GM18508 (cell line): ENCODE measurements around the gene KDM5B.
A peak's percentile ranks its signal among the peaks of the same experiment; 100 is the strongest.

ENCODE experiments used
- ATAC-seq: cut with Tn5 transposase; IDR thresholded peaks from one replicate; pipeline ENCODE4 v1.9.1; 2021; ENCODE audit warnings: moderate number of reproducible peaks; ENCODE audit not compliant: insufficient read depth, unreplicated experiment

Gene KDM5B

GRCh38 chr1:202815120-202815519 is 6.9 kb upstream of the KDM5B start:
- ATAC-seq, result no peak

GRCh38 chr1:202812176-202813026 is 4.2 kb upstream of the KDM5B start:
- ATAC-seq, result no peak

- ATAC-seq, result no peak
These were observed 3.3 kb upstream of the KDM5B start for GRCh38 chr1:202811296-202812175.

- peak; percentile 49 for ATAC-seq
These were observed 2.5 kb upstream of the KDM5B start, which contains the start of gene PCAT6 for GRCh38 chr1:202810615-202811295. Gene PCAT6 (plus strand): TSS chr1:202810954.

- ATAC-seq, result no peak
These were observed 2.0 kb upstream of the KDM5B start for GRCh38 chr1:202810193-202810614.

- ATAC-seq, result no peak
These were observed 1.5 kb upstream of the KDM5B start for GRCh38 chr1:202809597-202810159.

- ATAC-seq, result no peak
These were observed 733 bp downstream of the KDM5B start for GRCh38 chr1:202807451-202807925.

GRCh38 chr1:202806845-202807450 is 1.3 kb downstream of the KDM5B start:
- ATAC-seq, result no peak

- ATAC-seq, result no peak
These were observed 2.1 kb downstream of the KDM5B start for GRCh38 chr1:202805886-202806844.

GRCh38 chr1:202804126-202804525 is 4.1 kb downstream of the KDM5B start:
- no peak for ATAC-seq

GRCh38 chr1:202802998-202803932 is 5.0 kb downstream of the KDM5B start:
- ATAC-seq, result no peak

- ATAC-seq, result no peak
These were observed 6.2 kb downstream of the KDM5B start for GRCh38 chr1:202802034-202802433.

- no peak for ATAC-seq
These were observed 7.0 kb downstream of the KDM5B start for GRCh38 chr1:202801175-202801574.

- ATAC-seq, result no peak
These were observed 7.5 kb downstream of the KDM5B start for GRCh38 chr1:202800742-202801141.

GRCh38 chr1:202798792-202799331 is 9.4 kb downstream of the KDM5B start:
- ATAC-seq, result no peak

- ATAC-seq, result no peak
These were observed 10.0 kb downstream of the KDM5B start for GRCh38 chr1:202798260-202798659.

- ATAC-seq, result no peak
These were observed 11.6 kb downstream of the KDM5B start for GRCh38 chr1:202796670-202797069.
